Body of pancreas (tissue), 4 donors: Measurements from ENCODE around the gene ETHE1. TPM values are rescaled to one million over a fixed set of nuclear protein-coding genes. Genes with fewer than 3 reads are reported as not detected.

Source experiments
- ATAC-seq: fragments of 150-250 bp; one replicate; pipeline ENCODE4 v1.9.1; 2016
- DNase-seq, 4 donors: peaks; one replicate each; pipeline ENCODE4 v3.0.0-alpha.2; 2019
- H3K27ac ChIP-seq, 4 donors: fragments of 200-600 bp; sonication (generic); 1 replicate in 3 of 4; 2 replicates in 1 of 4; pipeline versions ENCODE4 v1.5.1 to v1.6.1; 2016 to 2019; ENCODE audit warnings: mild to moderate bottlenecking in 1 of 4, mixed read lengths in 1 of 4, moderate library complexity in 1 of 4
- H3K27me3 ChIP-seq, 2 donors: fragments of 200-600 bp; sonication (generic); one replicate each; pipeline ENCODE4 v1.6.0; 2016; ENCODE audit warnings: mild to moderate bottlenecking in 1 of 2
- H3K36me3 ChIP-seq, 2 donors: fragments of 200-600 bp; sonication (generic); replicated peaks in 1 of 2; 2 replicates each; pipeline ENCODE4 v1.5.1; 2016; ENCODE audit warnings: low read depth in 2 of 2; ENCODE audit not compliant: insufficient read depth in 1 of 2
- H3K4me1 ChIP-seq: fragments of 200-600 bp; sonication (generic); one replicate; pipeline ENCODE4 v1.6.0; 2016
- H3K4me3 ChIP-seq, 2 donors: fragments of 200-600 bp; sonication (generic); 1 replicate in 1 of 2; 2 replicates in 1 of 2; pipeline ENCODE4 v1.5.1; 2016 to 2019
- H3K9me3 ChIP-seq, 3 donors: fragments of 200-600 bp; sonication (generic); 1 replicate in 2 of 3; 2 replicates in 1 of 3; pipeline ENCODE4 v1.5.1; 2016
- CTCF ChIP-seq, 7 experiments: fragments of 450-650 bp in 4 of 7; fragments of 200-600 bp in 3 of 7; sonication (generic) in 3 of 7; IDR thresholded peaks; one replicate each; pipeline ENCODE4 v1.5.1; 2016 to 2019; ENCODE audit warnings: antibody characterized with exemption in 7 of 7
- POLR2A ChIP-seq, 3 donors: fragments of 450-650 bp; IDR thresholded peaks; one replicate each; pipeline ENCODE4 v1.6.1; 2016; ENCODE audit warnings: antibody characterized with exemption in 3 of 3, mild to moderate bottlenecking in 2 of 3
- WGBS, 2 donors: methylation state at CpG; one replicate each; pipeline ENCODE4 v1.1.5; 2017; 5-methylcytosine and 5-hydroxymethylcytosine counted together
- intact Hi-C: fragments of 100-400 bp; cut with DNase I; formaldehyde crosslinking; loops from one replicate; pipeline ENCODE4 v1.15.1; 2023
- total RNA-seq, 2 donors: library from RNA; depleted of rRNA; stranded (reverse); fragments of >200 nt; gene quantifications; one replicate each; pipeline ENCODE4 v1.1.0, GENCODE V29; 2016

Gene ETHE1
- total RNA-seq, 2 donors from 2014 or later = 21.1 to 29.8 TPM

DNA sequence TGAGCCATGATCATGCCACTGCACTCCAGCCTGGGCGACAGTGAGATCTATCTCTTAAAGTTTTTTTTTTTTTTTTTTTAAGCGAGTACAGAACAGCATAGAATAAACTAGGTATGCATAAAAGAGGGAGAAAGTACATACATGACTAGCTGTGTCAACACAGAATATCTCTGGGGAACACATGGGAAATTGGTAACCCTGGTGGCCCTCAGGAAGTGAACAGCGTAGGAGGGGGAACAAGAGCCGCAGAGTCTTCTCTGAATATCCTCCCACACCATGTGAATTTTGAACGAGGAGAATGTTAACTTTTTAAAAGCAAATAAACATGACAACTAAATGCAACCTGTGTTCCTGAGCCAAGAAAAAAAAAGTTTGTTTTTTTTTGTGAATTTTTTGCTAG lies 37.7 kb downstream of the ETHE1 start:
- Histone ChIP-seq H3K27ac (no peak overlapping the region), H3K36me3 (no peaks in the 10 kb centered on the region), H3K9me3 (no peaks in the 10 kb centered on the region), H3K4me1 (no peaks in the 10 kb centered on the region), H3K4me3 (no peak overlapping the region), H3K27me3 (no peaks in the 10 kb centered on the region)
- DNase-seq (no peak), ATAC-seq (no peak)
- TF ChIP-seq CTCF (IDR thresholded peaks at IDR 0.05) (no peak), POLR2A (IDR thresholded peaks at IDR 0.05) (no peak)
- intact Hi-C loops = no loop called here
- WGBS, 2 donors = 60 to 61% methylated on average over 5 of the region's 5 CpGs

- DNase-seq (no peak), ATAC-seq (no peak)
- no peak overlapping the region for H3K27ac ChIP-seq
- H3K36me3 ChIP-seq = no peaks in the 10 kb centered on the region
- no peaks in the 10 kb centered on the region for H3K4me1 ChIP-seq
- H3K27me3 ChIP-seq = no peaks in the 10 kb centered on the region
- intact Hi-C loops = no loop called here
- 93% methylated on average over 8 of the region's 8 CpGs for WGBS, 2 donors
- no peaks in the 10 kb centered on the region for H3K9me3 ChIP-seq
- no peak for TF ChIP-seq CTCF (IDR thresholded peaks at IDR 0.05)
- no peak for TF ChIP-seq POLR2A (IDR thresholded peaks at IDR 0.05)
- H3K4me3 ChIP-seq = no peak overlapping the region
These were observed 38.8 kb downstream of the ETHE1 start for GRCh38 chr19:43488179-43488578.

- WGBS, 2 donors = 76 to 89% methylated on average over 3 to 7 of the region's 7 CpGs
- DNase-seq = no peak
- Histone ChIP-seq H3K27me3 (no peaks in the 10 kb centered on the region), H3K36me3 (no peaks in the 10 kb centered on the region), H3K4me3 (no peak overlapping the region), H3K9me3 (no peaks in the 10 kb centered on the region), H3K4me1 (no peaks in the 10 kb centered on the region), H3K27ac (no peak overlapping the region)
- ATAC-seq = no peak
- TF ChIP-seq CTCF (IDR thresholded peaks at IDR 0.05) (no peak), POLR2A (IDR thresholded peaks at IDR 0.05) (no peak)
- intact Hi-C loops = no loop called here
These were observed 40.6 kb downstream of the ETHE1 start for GRCh38 chr19:43486412-43486811.

GRCh38 chr19:43485951-43486350 lies 41.0 kb downstream of the ETHE1 start:
- WGBS, 2 donors = 65 to 73% methylated on average over 5 to 6 of the region's 6 CpGs
- no peaks in the 10 kb centered on the region for H3K4me1 ChIP-seq
- ATAC-seq (no peak), DNase-seq (no peak)
- H3K27me3 ChIP-seq = no peaks in the 10 kb centered on the region
- intact Hi-C loops = no loop called here
- TF ChIP-seq POLR2A (IDR thresholded peaks at IDR 0.05) = no peak
- H3K9me3 ChIP-seq = no peaks in the 10 kb centered on the region
- H3K36me3 ChIP-seq = no peaks in the 10 kb centered on the region
- H3K4me3 ChIP-seq = no peak overlapping the region
- no peak overlapping the region for H3K27ac ChIP-seq

DNA sequence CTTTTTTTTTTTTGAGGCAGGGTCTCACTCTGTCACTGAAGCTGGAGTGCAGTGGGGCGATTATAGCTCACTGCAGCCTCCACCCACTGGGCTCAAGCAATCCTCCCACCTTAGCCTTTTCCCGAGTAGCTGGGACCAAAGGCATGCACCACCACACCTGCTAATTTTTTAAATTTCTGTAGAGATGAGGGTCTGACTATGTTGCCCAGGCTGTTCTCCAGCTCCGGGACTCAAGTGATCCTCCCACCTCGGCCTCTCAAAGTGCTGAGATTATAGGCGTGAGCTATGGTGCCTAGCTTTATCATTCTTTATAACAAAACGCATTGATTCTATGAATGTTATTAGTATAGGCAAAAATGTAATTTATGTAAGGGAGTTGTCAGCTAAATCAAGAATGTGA lies 43.7 kb downstream of the ETHE1 start:
- ATAC-seq (no peak), DNase-seq (no peak)
- no peak for TF ChIP-seq CTCF (IDR thresholded peaks at IDR 0.05)
- TF ChIP-seq POLR2A (IDR thresholded peaks at IDR 0.05) = no peak
- Histone ChIP-seq H3K9me3 (no peaks in the 10 kb centered on the region), H3K27ac (no peak overlapping the region), H3K4me3 (no peak overlapping the region), H3K4me1 (no peaks in the 10 kb centered on the region), H3K36me3 (no peaks in the 10 kb centered on the region), H3K27me3 (no peaks in the 10 kb centered on the region)
- intact Hi-C loops = no loop called here
- 91 to 94% methylated on average over 6 of the region's 6 CpGs for WGBS, 2 donors
